ENCODE results near the gene NPDC1.
A peak's percentile ranks its signal among the peaks of the same experiment; 100 is the strongest.

NPDC1 gene

GRCh38 chr9:137077010-137077747 is 31.2 kb upstream of the NPDC1 start, which contains the start of gene UAP1L1:
Gene UAP1L1 (plus strand): TSS chr9:137077517. CDS start chr9:137077533, 16 bp downstream.
- Histone ChIP-seq H4K20me1 (ENCODE audit: insufficient read depth, low read length) (peaks cover 24% of the 10 kb centered on the region), H3K36me3 (replicated peaks; ENCODE audit: low read depth, low read length) (peaks cover 32% of the 10 kb centered on the region), H3K27me3 (ENCODE audit: low read depth, low read length) (no peaks in the 10 kb centered on the region), H3K27ac (ENCODE audit: low read length) (no peak within 1 kb of the TSS; the same call in 1 of the 2 replicates), H3K4me1 (ENCODE audit: low read length) (peaks cover 12% of the 10 kb centered on the region), H3K4me3 (ENCODE audit: low read length) (peak within 1 kb of the TSS; percentile 89), H3K4me2 (ENCODE audit: low read length) (peak within 1 kb of the TSS; percentile 98), H3K79me2 (ENCODE audit: low read length) (peaks cover 10% of the 10 kb centered on the region), H3K9me3 (ENCODE audit: insufficient read depth, low read length) (no peaks in the 10 kb centered on the region), H2AFZ (ENCODE audit: low read depth, low read length) (peak within 1 kb of the TSS; percentile 88; the same call in 1 of the 2 replicates), H3K9ac (ENCODE audit: low read length) (peak within 1 kb of the TSS; percentile 90)
- no peak for TF ChIP-seq EZH2phosphoT487 (IDR thresholded peaks at IDR 0.05; ENCODE audit: low read depth)
- no peak for TF ChIP-seq CTCF (IDR thresholded peaks at IDR 0.05; ENCODE audit: low read depth, low read length)

- peak overlapping the region; percentile 88; the same call in 1 of the 2 replicates for H2AFZ ChIP-seq (ENCODE audit: low read depth, low read length)
- peaks cover 28% of the 10 kb centered on the region for H3K36me3 ChIP-seq (replicated peaks; ENCODE audit: low read depth, low read length)
- peak overlapping the region; percentile 75 for H3K9ac ChIP-seq (ENCODE audit: low read length)
- H3K79me2 ChIP-seq (ENCODE audit: low read length): peaks cover 10% of the 10 kb centered on the region
- peaks cover 12% of the 10 kb centered on the region for H3K4me1 ChIP-seq (ENCODE audit: low read length)
- H3K4me2 ChIP-seq (ENCODE audit: low read length): peak overlapping the region; percentile 98
- H4K20me1 ChIP-seq (ENCODE audit: insufficient read depth, low read length): peaks cover 21% of the 10 kb centered on the region
- no peak for TF ChIP-seq EZH2phosphoT487 (IDR thresholded peaks at IDR 0.05; ENCODE audit: low read depth)
- TF ChIP-seq CTCF (IDR thresholded peaks at IDR 0.05; ENCODE audit: low read depth, low read length): no peak
- no peaks in the 10 kb centered on the region for H3K27me3 ChIP-seq (ENCODE audit: low read depth, low read length)
- H3K4me3 ChIP-seq (ENCODE audit: low read length): peak overlapping the region; percentile 89
- H3K27ac ChIP-seq (ENCODE audit: low read length): no peak overlapping the region
- H3K9me3 ChIP-seq (ENCODE audit: insufficient read depth, low read length): no peaks in the 10 kb centered on the region
Observed at GRCh38 chr9:137076636-137077009, 30.6 kb upstream of the NPDC1 start.

DNA sequence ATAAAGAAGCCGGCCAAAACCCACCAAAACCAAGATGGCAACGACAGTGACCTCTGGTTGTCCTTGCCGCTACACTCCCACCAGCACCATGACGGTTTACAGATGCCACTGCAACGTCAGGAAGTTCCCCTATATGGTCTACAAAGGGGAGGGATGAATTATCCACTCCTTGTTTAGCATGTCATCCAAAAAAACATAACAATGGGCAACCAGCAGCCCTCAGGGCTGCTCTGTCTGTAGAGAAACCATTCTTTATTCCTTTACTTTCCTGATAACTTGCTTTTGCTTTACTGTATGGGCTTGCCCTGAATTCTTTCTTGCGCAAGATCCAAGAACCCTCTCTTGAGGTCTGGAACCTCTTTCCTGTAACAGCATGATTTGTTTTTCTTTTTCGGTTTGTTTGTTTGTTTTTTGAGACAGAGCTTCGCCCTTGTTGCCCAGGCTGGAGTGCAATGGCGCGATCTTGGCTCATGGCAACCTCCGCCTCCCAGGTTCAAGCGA is 29.3 kb upstream of the NPDC1 start:
- Histone ChIP-seq H2AFZ (ENCODE audit: low read depth, low read length) (no peak overlapping the region), H4K20me1 (ENCODE audit: insufficient read depth, low read length) (peaks cover 19% of the 10 kb centered on the region), H3K4me2 (ENCODE audit: low read length) (no peak overlapping the region), H3K9ac (ENCODE audit: low read length) (no peak overlapping the region), H3K9me3 (ENCODE audit: insufficient read depth, low read length) (no peaks in the 10 kb centered on the region), H3K36me3 (replicated peaks; ENCODE audit: low read depth, low read length) (peaks cover 20% of the 10 kb centered on the region), H3K27ac (ENCODE audit: low read length) (no peak overlapping the region), H3K27me3 (ENCODE audit: low read depth, low read length) (no peaks in the 10 kb centered on the region), H3K79me2 (ENCODE audit: low read length) (peaks cover 10% of the 10 kb centered on the region), H3K4me1 (ENCODE audit: low read length) (peaks cover 19% of the 10 kb centered on the region), H3K4me3 (ENCODE audit: low read length) (no peak overlapping the region)
- TF ChIP-seq EZH2phosphoT487 (IDR thresholded peaks at IDR 0.05; ENCODE audit: low read depth) (no peak), CTCF (IDR thresholded peaks at IDR 0.05; ENCODE audit: low read depth, low read length) (no peak)

- peaks cover 10% of the 10 kb centered on the region for H3K79me2 ChIP-seq (ENCODE audit: low read length)
- H3K36me3 ChIP-seq (replicated peaks; ENCODE audit: low read depth, low read length): peaks cover 15% of the 10 kb centered on the region
- peaks cover 19% of the 10 kb centered on the region for H3K4me1 ChIP-seq (ENCODE audit: low read length)
- H2AFZ ChIP-seq (ENCODE audit: low read depth, low read length): no peak overlapping the region
- no peaks in the 10 kb centered on the region for H3K27me3 ChIP-seq (ENCODE audit: low read depth, low read length)
- no peak overlapping the region for H3K9ac ChIP-seq (ENCODE audit: low read length)
- H4K20me1 ChIP-seq (ENCODE audit: insufficient read depth, low read length): peaks cover 16% of the 10 kb centered on the region
- H3K4me2 ChIP-seq (ENCODE audit: low read length): no peak overlapping the region
- no peak overlapping the region for H3K27ac ChIP-seq (ENCODE audit: low read length)
- H3K4me3 ChIP-seq (ENCODE audit: low read length): no peak overlapping the region
- H3K9me3 ChIP-seq (ENCODE audit: insufficient read depth, low read length): no peaks in the 10 kb centered on the region
- TF ChIP-seq EZH2phosphoT487 (IDR thresholded peaks at IDR 0.05; ENCODE audit: low read depth) (no peak), CTCF (IDR thresholded peaks at IDR 0.05; ENCODE audit: low read depth, low read length) (no peak)
Observed at GRCh38 chr9:137074657-137075274, 28.8 kb upstream of the NPDC1 start.
